GM19328 (cell line): ENCODE results near the gene SLC4A11.
A peak's percentile ranks its signal among the peaks of the same experiment; 100 is the strongest.
"Not testable (repeated sequence)": the region's sequence is repeated elsewhere in the genome, so short reads cannot be mapped to it uniquely, and the experiment has no call there.

Experiments
- ATAC-seq: cut with Tn5 transposase; IDR thresholded peaks from one replicate; pipeline ENCODE4 v1.9.1; 2021; ENCODE audit warnings: mild to moderate bottlenecking, moderate library complexity; ENCODE audit not compliant: unreplicated experiment

The SLC4A11 gene

GRCh38 chr20:3204124-3204794 is 34.7 kb downstream of the SLC4A11 start, which contains the start of gene DDRGK1:
Gene DDRGK1, minus strand, starts transcription at chr20:3204682. Its CDS starts 55 bp downstream, at chr20:3204627.
- peak; percentile 72 for ATAC-seq

DNA sequence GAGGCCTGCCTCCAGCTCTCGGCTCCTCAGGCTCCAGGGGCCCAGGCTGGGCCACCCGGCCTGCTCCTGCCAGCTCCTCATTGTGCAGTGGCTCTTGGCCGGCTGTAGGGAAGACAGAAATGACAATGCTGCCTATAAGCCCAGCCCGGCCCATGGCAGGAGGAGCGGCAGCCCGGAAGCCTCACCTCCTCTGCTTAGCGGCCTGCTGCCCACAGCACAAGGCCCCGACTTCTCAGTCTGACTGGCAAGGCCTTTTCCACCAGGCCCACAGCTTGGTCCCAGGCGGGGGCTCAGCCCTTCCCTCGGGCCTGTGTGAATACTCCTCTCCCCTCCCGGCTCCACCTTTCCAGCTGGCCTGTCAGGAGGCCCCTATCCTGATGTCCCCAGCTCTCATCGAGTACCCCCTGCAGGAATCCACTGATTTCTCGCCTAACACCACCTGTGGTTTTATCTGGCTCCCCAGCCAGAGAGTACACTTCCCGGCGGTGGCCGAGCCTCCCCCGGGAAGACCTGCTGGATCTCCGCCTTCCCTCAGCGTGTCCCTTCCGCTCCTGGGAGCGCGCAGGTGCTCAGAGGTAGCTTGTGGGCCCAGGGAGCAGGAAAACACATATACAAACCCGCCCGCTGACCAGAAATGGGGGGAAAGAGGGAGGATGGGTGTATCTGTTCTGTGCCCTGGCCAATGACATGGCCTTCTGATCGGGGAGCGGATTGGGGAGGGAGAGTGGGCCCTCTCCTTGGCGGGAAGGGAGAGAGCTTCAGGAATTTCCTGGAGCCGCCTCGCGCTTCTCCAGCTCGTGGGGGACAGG is 35.5 kb downstream of the SLC4A11 start:
- ATAC-seq: peak; percentile 21

DNA sequence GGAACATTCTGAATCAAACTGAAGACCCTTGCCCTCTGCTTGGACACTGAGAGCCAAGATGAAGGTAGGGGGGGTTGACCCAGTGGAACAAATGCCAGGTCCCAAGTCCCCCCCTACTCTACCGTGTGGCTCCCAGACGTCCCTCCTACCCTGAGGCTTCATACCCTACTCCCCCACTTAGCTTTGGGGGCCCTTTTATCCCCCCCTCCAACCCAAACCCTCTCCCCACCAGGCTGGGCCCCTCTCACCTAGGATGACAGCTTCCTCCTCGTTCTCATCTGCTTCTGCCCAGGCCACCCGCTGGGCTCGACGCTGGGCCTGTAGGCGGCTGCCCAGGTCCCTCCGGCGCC is 36.0 kb downstream of the SLC4A11 start:
- ATAC-seq: no peak

DNA sequence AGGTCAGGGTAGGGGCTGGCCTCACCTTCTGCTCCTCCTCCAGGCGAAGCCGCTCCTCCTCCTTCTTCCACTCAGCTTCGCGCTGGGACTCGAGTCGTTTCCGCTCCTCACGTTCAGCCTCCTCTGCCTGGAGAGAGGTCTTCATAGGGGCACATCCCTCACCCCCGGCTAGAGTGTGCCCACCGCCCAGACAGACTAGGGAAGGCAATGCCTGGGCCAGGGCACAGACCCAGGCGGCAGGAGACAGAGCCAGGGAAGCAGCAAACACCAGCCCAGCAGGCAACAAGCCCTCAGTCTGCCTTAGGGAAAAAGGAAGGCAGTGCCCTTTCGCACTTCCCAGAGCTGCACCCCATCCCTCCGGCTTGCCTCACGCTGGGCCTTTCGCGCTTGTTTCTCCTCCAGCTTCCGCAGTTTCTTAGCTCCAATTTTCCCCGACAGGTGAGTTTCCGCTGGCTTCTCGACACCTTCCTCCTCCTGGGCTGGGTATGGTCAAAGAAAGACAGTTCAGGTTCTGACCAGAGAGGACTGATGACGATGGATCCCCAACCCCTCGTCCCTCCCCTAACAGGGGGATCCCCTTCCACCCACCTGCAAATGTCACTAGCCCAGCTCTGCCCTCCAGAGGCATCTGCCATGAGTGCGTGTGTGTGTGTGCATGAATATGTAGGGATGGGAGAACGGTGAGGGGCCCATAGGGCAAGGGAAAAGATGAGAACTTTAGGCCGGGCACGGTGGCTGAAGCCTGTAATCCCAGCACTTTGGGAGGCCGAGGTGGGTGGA is 38.8 kb downstream of the SLC4A11 start:
- no peak for ATAC-seq

- no peak for ATAC-seq
These were observed 39.8 kb downstream of the SLC4A11 start for GRCh38 chr20:3199206-3199605.

DNA sequence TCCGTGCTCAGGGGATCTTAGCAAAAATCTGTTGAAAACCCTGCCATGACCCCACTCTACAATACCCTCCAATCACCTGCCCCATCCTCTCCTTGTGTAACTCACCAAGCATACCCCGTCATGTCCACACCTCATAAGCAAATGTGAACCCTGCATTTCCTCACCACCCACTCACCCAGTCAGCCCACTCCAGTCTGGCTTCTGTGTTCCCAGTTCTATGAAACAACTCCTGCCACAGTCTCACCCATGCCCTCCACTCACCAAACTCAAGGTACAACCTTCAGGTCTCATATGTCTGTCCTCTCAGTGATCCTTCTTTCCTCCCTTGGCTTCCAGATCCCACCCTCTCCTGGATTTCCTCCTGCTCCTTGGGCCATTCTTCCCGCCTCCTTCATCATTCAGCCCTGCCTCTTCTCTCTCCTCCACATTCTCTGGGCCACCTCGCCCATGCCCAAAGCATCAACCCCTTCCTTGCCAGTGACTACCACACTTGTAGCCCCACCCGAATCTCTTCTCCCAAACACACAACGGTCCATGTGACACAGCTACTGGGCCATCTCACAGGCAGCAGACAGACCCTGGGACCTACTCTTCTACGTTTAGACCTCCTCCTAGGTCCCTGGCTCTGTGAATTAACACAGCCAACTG is 43.3 kb downstream of the SLC4A11 start:
- ATAC-seq: no peak

DNA sequence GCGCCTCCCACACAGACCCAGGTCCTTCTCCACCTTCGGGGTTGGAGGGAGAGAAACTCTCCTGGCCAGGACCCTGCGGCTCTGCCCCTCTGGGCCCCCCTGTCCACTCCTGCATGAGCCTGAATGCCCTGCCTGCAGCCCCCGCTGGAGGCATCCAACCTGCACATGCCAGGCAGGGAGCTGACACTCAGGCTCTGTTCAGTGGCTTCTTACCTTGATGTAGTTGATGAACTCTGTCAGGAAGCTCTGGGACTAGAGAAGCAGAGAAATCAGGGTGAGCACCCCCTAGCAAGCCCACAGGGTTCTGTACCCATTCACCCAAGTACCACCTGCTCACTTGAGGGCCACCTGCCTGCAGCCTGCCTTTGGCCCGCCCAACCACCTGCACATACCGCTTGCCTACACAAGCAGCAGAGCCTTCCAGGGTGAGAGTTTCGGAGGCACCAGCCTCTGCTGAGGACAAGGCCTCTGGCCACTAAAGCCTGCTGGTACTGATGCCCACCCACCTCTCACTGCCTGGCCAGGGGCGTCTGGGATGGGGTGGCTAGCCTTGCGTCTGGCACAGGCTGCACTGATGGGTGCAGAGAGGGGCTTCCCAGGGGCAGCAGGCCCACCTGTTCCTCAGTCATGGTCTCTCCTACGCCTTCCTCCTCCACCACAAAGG is 44.2 kb downstream of the SLC4A11 start:
- ATAC-seq: no peak

DNA sequence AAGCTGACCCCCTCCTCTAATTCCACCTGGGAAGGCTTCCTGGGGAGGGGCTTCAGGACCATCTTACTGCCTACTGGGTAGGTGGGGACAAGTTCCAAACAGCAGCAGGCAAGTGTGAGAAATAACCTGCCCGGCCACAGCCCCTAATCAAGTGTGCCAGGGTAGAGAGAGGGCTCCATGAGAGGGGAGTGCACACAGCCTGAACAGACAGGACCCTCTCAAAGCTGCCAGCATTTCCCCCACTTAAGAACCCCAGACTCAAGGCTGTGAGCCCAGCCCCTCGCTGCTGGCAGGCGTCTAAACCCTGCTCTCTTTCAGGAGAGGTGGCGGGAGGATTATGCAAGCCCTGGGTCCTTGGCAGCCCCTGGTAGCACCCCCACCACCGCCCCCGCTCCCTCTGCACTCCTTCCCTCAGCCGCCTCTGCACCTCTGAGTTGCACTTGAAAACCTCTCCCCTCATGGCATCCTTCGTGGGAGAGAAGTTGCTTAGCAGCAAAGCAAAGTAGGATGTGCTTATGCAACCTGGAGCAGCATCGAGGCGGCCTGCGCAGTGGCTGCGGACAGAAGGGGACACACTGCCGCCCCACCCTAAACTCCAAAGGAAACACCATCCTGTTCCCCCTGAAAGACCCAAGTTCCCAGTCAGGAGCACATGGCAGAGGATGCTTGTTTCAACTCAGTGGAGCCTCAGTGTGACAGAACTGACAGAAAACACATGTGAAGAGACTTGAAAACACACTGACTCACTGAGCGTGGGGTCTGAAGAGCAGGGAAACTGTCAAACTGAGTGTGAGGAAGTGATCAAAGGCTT is 45.0 kb downstream of the SLC4A11 start:
- ATAC-seq: no peak

- no peak for ATAC-seq
These were observed 46.6 kb downstream of the SLC4A11 start for GRCh38 chr20:3192226-3193015.

DNA sequence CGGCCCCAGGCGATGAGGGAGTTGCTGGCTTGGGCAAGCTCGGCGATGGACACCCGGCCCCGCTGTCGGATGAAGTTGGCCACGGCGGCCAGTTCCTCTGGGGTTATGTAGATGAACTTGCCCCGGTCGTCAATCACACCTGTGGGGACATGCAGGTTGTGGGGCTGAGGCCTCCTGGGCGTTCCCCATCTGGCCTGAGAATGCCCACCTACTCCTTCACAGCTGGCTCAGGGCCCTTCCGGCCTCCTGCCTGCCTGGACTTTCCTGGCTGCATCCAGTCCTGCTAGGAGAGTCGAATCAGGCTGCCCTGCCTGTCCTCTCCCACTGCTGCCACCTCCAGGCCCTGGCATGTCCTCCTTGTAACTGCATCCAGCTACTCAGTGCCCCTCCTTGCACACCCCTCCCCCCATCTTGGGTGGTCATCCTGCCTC is 48.3 kb downstream of the SLC4A11 start:
- ATAC-seq: no peak

- no peak for ATAC-seq
These were observed 49.3 kb downstream of the SLC4A11 start for GRCh38 chr20:3189561-3190131.

DNA sequence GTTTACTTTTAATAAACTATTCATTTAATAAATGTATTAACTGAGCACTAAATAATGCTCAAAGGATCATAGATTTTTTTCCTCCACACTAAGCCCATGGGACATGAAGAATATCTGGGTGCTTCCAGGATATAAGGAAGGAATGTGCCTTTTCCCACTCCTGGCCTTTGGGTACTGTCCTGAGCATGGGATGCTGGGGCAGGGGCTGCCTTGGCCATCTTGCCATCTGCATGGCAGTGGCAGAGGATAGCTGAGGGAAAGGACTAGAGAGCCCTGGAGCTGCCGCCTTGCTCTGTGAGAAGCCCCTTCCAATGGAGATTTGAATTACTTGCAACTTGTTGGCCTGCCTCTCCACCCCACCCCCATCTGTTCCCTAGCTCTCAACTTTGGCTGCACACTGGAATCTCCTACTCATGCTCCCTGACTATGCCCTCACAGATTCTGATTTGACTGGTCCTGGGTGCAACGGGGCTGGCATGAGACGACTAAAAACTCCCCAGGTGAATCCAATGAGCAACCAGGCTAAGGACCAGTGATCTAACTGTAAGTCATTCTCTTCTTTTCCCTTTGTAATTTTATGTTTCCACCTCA is 50.1 kb downstream of the SLC4A11 start:
- ATAC-seq: no peak

GRCh38 chr20:3187861-3188260 is 51.1 kb downstream of the SLC4A11 start:
- not testable (repeated sequence) for ATAC-seq

DNA sequence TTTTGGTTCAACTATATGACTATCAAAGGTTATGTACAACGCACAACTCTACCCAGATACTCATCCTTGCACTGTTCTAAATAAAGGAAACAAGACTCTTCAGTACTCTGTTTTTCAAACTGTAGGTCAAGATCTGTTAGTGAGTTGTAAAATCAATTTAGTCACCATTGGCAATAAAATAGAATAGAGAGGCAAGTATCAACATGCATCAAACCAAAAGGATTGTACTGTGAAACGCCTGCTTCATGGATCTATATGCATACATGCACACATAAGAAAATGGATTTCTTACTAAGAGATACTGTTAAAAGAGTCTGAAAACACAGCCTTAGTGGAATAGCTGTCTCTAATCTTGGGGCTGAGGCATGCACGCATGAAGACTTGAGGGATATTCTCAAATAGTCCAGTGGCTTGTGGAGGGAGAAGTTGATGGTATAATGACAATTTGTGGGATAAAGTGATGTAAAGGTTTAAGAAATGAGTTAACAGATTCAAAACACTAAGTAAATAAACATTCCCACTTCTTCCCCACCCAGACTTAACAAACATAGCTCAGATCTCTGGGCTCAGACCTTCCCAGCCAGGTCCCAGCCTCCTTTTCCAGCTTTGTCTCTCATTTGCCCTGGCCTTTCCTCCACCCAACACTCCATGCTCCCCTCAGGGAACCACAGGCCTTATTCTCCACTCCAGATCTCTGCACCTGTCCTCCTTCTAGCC is 54.9 kb downstream of the SLC4A11 start:
- ATAC-seq: no peak

DNA sequence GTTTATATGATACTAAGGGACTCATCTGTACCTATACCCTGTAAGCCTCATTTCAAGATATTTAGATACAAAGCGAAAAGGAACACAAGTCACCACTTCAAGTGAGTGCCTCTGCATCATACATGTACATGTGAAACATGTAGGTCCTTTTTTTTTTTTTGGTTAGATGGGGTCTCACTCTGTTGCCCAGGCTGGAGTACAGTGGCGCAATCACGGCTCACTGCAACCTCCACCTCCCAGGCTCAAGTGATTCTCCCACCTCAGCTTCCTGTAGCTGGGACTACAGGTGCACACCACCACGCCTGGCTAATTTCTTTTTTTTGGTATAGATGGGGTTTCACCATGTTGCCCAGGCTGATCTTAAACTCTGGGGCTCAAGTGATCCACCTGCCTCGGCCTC is 56.6 kb downstream of the SLC4A11 start:
- ATAC-seq: not testable (repeated sequence)

DNA sequence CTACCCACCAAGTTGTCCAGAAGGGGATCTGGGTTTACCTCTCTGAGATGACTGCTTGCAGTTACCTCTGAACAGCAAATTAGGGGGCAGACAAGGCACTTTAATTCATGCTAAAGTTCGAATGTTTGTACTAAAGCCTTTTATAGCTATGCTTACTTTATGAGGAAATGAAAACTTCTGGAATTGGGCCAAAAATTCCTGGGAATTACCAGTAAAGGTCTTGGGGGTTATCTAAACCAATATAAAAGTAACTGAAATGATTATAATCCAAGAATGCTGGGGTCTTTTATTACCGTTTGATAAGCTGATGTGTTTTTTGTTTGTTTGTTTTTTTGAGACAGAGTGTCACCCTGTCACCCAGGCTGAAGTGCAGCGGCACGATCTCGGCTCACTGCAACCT is 57.7 kb downstream of the SLC4A11 start:
- no peak for ATAC-seq

GRCh38 chr20:3180319-3180718 is 58.7 kb downstream of the SLC4A11 start:
- ATAC-seq: no peak
